G401.6 (cell line): ENCODE measurements around the gene BICRAL.
"Not testable (repeated sequence)": the region's sequence is repeated elsewhere in the genome, so short reads cannot be mapped to it uniquely, and the experiment has no call there.

Source experiments
- FAIRE-seq: peaks from 2 replicates; lab custom pipeline; 2012; peaks lifted over from hg19 to GRCh38; lab: Jason Lieb, UNC

BICRAL gene

DNA sequence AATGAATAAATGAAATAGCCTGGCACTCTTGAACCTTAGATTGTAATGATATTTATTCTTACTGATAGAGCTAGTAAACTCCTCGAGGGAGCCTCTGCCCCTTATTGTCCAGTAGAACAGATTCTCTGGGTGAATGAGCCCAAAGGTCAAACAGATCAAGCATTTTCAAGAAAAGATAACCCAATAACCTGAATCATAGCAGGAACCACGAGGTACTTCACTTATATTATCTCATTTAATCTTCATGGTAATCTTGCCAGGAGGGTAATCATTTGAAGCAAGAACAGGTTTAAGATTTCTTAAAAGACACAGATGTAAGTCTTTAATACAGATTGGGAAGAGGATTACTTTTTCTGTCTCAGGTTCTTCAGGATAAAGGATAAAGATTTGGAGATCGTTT is 18.9 kb upstream of the BICRAL start:
- FAIRE-seq: no peak

DNA sequence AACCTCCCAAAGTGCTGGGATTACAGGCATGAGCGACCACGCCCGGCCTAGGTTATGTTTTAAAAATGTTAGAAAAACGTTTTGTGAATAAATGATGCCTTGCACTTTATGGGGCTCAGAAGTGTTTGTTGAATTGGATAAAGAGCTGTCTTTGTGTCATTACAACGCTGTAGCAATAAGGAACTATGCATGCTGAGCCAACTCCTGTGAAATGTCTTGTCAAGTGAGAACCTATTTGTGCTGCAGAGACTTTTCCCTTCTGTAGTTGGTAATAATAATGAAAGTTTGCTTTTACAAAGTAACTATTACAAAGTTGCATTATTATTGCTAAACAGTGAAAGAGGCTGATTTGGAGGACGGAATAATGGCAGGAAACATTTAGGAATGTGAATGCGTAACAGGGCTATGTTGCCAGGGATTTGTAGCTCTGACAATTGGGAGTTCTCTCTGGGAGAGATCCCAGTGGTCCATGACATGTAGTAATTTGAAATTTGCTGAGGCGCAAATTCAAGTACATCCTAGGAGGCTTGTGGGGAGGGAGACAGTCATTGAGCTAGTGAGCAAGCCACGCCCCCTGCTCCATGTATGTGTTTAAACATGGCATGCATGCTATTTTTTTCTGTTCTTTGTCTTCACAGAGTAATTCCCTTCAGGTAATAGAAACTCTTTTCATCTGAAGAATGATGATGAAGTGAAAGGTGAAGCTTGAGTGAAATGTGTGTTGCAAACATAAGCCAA is 16.8 kb upstream of the BICRAL start:
- FAIRE-seq: no peak

DNA sequence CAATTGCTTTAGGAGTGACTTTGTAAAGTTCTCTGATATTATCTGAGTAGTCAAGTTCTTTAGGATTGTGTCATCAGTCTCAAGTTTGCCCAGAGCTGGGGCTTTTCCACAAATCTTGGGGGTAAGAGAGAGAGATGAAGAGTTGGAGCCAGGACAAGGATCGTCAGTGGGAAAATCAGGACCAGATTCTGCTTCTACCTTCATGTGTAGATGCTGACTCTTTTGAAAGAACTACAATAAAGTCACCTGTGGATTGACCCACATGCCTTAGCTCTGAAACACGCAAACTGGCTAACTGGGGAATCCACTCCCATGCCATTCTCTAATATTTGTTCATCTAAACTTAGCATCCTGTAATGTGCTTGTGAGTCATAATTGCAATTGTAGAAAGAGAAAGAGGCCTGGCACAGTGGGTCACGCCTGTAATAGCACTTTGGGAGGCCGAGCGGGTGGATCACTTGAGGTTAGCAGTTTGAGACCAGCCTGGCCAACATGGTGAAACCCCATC is 15.6 kb upstream of the BICRAL start:
- FAIRE-seq: no peak

DNA sequence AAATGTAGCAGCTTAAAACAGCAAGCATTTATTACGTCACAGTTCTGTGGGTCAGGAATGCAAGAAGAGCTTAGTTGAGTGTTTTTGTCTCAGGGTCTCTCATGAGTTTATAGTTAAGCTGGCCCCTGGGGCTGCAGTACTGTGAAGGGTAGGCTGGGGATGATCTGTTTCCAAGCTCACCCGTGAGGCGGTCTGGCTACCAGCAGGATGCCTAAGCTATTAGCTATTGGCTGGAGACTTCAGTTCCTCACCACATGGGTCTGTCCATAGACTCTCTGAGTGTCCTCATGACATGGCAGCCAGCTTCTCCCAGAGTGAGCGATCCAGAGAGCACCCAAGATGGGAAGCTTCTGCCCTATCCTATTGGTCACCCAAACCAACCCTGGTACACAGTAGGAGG is 12.8 kb upstream of the BICRAL start:
- no peak for FAIRE-seq

DNA sequence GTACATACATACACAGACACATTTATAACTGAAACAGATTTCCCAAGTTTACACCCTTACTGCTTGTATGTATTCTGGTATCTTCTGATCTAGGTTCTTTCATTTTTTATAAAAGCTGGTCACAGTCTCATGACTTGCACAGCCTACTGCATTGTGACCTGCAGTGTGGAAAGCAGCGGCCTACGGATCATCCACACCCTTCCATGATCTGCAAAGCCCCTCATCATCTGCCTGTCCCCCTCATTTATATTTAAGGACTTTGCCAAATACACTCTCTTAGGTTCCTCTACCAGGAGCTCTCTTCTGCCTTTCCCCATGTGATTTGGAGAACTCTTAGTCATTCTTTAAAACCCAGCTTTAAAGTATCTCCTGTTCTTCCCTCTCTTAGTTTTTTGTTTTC is 12.0 kb upstream of the BICRAL start:
- no peak for FAIRE-seq

DNA sequence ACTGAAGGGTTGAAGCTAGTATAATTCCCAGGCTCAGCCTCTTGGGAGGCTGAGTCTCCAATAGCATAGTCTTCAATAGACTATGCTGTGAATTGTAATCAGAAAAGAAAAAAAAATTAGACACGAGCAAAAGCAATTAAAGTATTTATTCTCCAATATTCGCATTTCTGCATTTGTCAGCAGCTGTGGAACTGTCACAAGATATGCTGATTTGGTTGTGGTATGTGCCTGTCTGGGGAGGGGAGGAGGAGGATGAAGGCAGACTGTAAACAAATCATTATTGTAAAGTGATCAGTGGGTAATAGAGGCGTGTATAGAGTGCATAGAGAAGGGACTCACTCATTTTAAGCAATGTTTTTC is 10.1 kb upstream of the BICRAL start:
- no peak for FAIRE-seq

DNA sequence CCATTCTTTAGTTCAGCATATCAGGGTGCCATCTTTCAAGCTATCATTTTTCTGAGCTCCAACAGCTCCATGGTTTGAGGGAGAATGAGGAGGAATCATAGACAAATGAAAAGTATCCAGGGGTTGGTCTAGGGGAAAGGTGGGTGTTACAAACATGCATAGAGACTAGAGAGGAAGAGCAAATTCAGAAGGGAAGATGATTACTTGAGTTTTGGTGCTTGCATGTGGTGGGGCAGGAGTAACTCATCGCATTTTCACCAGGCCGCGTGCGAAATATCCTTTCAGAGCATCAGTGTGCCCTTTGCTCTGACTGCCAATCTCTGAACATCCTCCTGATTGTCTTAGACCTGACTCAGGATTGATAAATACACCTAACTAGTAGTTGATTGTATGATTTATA is 7.7 kb upstream of the BICRAL start:
- FAIRE-seq: no peak

DNA sequence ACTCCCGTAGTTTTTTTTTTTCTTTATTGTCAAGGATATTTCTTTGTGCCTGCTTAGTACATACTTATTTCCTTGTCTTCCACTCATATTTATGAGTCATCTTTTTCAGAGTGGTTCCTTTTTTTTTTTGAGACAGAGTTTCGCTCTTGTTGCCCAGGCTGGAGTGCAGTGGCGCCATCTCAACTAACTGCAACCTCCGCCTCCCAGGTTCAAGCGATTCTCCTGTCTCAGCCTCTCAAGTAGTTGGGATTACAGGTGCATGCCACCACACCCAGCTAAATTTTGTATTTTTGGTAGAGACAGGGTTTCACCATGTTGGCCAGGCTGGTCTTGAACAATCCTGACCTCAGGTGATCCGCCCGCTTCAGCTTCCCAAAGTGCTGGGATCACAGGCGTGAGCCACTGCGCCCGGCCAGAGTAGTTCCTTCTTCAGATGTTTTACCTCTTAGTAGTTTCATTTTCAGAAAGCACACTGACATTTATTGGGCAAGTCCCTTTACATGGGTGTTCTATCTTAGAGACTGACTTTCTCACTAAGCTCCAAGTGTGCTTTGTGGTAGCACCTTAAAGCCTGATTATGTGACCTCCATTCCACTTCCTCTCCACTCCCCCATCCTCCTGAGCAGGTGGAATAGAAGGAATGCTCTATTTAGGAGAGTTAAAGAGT is 6.9 kb upstream of the BICRAL start:
- not testable (repeated sequence) for FAIRE-seq

DNA sequence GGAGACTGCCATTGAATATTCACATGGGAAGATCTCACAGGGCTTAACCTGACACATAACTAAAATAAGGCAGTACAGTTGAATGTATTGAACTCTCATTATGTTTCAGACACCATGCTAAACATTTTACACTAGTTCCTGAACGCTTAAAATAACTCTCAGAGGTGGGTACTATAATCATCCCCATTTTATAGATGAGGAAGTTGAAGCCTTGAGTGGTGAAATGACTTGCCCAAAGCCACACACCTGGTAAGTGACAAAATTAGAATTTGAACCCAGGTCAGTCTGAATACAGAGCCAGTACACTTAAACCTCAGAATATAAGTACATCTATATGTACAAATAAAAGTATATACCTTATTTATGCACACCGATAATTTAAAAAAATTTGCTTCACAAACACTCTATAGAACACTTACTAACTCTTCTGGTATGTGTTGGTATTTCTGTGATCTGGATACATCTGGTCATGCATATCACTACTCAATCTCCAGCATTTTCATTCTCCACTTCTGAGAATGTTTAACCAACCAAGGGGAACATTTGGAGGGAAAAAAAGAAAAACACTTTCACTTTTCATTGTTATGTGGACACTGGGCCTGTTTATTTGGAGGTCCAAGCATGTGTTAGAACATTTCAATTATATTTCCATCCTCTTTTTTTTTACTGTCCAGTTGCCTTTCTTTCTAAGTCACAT is 4.6 kb upstream of the BICRAL start:
- no peak for FAIRE-seq

DNA sequence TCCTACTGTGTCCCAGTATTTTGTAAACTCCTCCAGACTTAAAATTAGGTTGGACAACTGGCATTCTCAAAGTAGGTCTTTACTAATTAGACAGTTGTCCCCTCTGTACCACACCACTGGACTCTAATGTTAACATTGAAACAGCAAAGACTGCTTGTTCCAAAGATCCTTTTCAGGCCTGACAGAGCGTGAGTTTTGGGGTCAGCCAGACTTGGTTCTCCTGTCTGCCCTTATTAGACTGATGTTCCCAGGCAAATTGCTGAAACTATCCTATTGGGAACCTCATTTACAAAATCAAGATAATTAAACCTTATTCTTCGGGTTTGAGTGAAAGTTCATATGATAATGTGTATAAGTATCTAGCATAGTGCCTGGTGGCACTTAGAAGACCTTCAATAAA is 3.7 kb upstream of the BICRAL start:
- FAIRE-seq: no peak

DNA sequence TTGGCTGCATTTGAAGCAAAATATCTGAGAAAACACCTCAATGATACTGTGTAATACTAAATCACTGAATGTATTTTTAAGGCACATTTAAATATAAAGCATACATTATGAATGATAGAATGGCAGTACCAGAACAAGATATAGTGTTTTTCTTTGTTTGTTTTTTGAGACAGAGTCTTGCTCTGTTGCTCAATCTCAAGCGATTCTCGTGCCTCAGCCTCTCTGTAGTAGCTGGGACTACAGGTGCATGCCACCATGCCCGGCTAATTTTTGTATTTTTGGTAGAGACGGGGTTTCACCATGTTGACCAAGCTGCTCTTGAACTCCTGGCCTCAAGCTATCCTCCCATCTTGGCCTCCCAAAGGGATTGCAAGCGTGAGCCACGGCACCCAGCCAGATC is 2.3 kb upstream of the BICRAL start:
- no peak for FAIRE-seq

DNA sequence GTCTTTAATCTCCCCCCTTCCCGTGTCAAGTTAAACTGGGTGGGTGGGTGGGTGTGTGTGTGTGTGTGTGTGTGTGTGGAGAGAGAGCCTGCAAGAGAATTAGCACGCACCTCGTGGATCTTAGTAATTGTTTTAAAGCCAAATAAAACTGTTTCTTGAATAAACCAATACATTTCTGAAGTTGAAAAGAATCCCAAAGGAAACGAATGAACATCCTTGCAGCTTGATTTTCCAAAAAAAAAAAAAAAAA is 381 bp upstream of the BICRAL start:
- FAIRE-seq: no peak

DNA sequence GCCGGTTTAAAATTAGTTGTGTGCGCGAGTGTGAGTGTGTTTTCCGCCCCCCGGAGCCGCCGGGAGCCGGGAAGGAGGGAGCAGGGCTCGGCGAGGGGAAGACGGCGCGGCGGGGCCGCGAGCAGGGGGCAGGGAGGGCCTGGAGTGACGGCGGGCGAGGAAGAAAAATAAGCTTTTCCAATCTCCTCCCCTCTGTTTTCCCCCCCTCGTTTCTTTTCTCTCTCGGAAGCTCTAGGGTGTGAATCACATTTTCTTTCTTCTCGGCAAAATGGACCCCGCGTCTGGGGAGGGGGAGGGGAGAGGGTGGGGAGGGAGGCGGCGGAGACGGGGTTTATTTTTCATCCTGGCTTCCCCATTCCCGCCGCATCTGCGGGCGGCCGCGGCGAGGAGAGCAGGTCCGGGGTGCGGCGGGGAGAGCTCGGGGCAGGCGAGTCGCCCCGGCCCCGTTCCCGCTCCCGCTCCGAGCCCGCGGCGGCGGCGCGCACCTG is 881 bp downstream of the BICRAL start:
- FAIRE-seq: peak; percentile 39

DNA sequence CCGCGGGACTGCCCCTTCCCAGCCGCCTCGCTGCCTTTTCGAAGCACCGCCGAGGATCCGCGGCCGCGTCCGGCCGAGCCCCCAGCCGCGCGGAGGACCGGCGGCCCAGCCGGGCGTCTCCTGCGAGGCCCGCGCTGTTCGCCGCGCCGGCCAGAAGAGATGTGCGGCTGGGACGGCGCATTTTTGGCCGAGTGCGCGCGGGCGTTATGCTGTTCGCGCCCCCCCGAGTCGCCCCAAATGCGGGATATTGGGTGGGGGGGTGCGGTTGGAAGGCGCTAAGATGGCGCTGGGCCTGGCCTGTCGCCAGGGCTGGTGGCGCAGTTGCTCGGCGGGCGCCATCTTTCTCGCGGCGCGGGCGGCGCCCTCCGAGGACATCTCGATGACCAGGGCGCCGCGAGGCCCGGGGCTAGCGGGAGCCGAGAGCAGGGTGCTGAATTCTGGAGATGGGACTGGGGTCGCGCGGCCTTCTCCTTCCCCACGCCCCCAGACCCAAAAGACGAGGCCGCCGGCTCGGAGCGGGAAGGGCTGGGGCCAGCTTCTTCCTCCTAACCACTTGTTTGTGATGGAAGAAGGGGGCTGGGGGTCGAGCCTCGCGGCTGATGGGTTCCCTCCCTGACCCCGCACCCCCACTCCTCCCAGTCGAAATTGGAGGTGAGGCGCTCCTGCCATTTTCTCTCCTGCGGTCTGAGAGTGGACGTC is 1.5 kb downstream of the BICRAL start:
- FAIRE-seq: no peak

DNA sequence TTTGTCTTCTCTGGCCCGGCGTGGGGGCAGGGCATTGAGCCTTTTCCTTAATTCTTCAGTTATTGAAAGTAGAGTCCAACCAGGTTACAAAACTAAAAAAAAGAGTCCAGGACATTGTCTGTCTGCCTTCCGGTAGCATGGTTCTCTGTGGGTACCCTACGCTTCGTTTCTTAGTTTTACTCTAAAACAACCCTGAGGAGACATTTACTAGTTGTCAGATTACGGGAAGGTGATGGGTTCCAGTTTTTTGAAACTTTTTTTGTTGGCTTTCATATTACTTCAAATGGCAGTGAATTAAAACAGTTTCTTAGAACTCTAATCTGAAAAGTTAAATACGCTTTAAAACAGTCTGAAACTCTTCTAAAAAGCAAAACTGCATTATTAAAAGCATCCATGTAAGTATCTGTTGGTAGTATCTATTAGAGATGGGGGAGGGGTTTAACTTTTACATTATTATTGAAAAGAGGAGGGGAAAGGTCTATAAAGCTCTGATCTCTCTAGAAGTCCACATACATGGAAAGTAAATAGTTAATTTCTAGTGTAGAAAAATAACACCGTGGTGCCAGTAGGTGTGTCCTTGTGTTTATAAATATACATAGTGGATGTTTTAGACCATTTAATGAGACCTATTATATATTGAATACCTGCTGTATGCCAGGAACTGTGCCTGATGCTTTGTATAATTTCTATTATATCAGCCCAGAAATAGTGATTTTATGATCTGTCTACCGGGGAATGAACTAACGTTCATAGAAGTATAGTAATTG is 2.2 kb downstream of the BICRAL start:
- no peak for FAIRE-seq

DNA sequence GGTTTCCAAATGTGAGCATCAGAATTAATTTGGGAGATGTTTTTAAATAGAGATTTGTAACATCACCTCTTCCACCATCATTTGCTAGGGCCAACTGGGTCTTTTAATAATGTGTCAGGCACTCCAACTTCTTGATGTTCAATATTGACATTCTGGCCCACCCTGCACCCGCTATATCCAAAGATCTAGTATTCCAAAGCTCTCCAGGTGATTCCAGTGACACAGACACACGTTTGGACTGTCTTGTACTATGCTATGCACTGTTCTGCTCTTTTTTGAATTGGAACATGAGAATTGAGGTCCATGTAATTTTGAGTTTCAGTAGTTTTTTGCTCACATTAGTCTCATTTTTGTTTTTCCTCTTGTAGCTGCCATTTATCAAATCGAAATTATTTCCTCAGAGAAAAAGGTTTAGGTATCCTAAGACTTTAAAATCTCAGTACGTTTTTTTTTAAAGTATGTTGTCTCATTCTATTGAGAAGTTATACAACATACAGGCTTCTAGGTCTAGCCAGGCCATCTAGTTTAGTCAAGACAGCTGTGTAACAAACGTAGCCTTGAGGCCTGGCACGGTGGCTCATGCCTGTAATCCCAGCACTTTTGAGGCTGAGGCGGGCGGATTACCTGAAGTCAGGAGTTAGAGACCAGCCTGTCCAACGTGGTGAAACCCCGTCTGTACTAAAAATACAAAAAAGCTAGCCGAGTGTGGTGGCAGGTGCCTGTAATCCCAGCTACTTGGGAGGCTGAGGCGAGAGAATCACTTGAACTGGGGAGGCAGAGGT is 3.1 kb downstream of the BICRAL start:
- FAIRE-seq: no peak

DNA sequence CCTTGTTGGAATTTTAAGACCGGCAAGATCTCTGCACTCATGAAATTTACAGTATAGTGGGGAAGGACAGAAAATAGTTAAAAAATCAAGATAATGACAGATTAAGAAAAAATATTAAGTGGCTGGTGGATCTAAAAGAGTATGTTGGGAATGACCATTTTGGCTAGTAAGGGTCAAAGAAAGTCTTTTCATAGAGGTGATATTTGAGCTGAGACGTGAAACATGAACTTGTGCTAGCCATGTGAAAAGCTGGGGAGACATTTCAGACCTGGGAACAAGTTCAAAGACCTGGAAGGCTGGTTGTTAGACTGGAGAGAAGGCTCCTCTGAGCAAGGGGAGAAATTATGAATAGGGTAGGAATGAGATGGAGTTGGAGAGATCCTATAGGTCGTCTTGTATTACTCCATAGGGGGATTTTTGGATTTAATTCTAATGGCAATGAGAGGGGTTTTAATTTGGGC is 4.7 kb downstream of the BICRAL start:
- FAIRE-seq: no peak

DNA sequence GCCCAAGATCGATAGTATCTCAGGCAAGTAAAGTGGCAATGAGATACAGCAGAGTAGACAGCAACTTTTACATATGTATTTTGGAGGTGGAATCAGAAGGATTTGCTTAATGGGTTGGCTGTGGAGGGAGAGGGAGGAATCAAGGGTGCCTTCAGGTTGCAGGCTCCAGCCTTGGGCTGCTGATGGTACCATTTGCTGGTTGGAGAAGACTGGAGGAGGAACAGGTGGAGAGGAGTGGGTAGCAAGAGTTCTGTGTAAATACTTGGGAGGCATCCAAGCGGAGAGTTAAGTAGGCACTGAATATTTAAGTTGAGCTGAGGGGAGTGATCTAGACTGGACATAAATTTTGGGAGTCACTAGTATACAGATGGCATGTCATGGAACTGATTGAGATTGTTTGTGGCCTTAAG is 5.2 kb downstream of the BICRAL start:
- FAIRE-seq: no peak

DNA sequence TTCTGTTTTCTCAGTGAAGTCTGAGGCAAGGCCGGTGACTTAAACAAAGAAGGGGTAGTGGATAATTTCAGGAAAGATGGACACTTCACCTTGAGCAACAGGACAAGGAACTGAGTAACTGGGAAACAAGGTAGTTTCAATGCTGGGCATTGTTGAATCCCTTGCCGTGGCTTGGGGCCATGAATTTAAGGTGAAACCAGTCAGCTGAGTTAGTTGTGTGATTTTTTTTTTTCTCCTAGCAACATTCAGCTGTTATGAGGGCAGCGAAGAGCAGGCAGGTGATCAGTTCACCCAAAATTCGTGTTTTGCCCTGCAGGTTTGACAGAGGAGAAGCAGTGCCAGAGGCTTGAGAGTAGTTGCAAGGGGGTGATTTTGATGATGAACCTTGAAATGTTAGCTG is 6.8 kb downstream of the BICRAL start:
- FAIRE-seq: no peak

DNA sequence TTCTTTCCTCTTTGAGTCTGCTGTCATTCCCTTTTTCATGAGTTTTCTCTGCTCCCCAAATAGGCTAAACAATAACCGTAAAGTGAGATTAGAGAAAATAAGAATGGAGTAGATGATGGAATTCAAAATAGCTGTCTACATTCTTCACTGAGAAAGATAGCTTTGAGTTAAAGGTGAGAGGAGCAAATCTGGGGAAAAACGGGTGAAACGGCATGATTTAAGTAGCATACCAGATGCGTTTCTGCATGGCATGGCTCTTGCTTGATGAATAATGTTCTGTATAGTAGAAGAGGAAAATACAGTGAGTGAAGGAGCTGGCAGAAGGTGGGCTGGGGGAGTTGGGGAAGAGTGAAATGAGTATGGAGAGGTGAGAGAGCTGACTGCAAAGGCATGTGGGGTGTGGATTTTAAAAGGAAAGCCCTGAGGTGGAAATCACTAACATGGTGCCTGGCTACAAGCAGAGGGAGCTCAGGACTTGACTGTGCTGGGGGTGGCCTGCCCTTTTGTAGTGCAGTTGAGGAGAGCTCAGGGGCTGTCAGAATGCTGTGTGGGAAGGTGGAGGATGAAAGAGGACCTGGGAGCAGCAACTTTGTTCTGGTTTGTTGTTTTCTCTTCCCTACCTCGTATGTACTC is 8.8 kb downstream of the BICRAL start:
- no peak for FAIRE-seq
